Nephron (organoid): ENCODE measurements around the gene CEP78.
A peak's percentile ranks its signal among the peaks of the same experiment; 100 is the strongest.

Source experiments
- H3K27ac Mint-ChIP-seq, 3 experiments: 2 replicates each; pipeline ENCODE4 v1.8.0; 2020; ENCODE audit warnings: mixed read lengths in 3 of 3, mild to moderate bottlenecking in 2 of 3, moderate library complexity in 1 of 3
- H3K27me3 Mint-ChIP-seq: 2 replicates; pipeline ENCODE4 v1.8.0; 2021; ENCODE audit warnings: low read depth, mild to moderate bottlenecking, moderate library complexity, mixed read lengths
- H3K36me3 Mint-ChIP-seq: 2 replicates; pipeline ENCODE4 v1.8.0; 2020; ENCODE audit warnings: low read depth, mixed read lengths
- H3K4me1 Mint-ChIP-seq: 2 replicates; pipeline ENCODE4 v1.8.0; 2020; ENCODE audit warnings: mixed read lengths
- H3K4me3 Mint-ChIP-seq, 3 experiments: 2 replicates each; pipeline ENCODE4 v1.8.0; 2020; ENCODE audit warnings: mild to moderate bottlenecking in 3 of 3, mixed read lengths in 3 of 3, moderate library complexity in 2 of 3
- H3K9me3 Mint-ChIP-seq: 2 replicates; pipeline ENCODE4 v1.8.0; 2020; ENCODE audit warnings: mixed read lengths
- TF ChIP-seq, protein P1 (sequence below), 3 experiments: fragments of 200-600 bp; sonication (generic); IDR thresholded peaks; one replicate each; pipeline ENCODE4 v1.5.0; 2021; ENCODE audit warnings: antibody characterized with exemption in 3 of 3; ENCODE audit not compliant: unreplicated experiment in 3 of 3

The CEP78 gene

DNA sequence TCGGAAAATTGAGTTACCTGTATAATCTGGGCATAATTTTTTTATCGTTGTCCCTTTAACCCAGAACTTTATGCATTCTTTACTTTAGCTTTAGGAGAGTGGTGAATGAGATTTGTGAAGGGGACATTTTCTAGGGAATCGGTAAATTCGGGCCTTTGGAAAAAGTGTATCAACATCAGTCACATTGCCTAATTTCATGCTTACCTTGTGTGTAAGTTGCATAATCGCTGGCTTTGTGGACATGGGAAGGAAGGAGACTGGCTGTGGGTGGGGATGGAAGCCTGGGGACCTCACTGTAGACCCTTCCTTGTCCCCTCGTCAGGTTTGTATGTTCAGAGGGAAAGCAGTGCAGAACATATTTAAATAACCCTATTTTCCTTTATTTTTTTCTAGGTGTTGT, 64.3 kb downstream of the CEP78 start:
- Mint-ChIP-seq H3K4me1 (peaks cover 29% of the 10 kb centered on the region), H3K9me3 (no peaks in the 10 kb centered on the region), H3K4me3 (peak overlapping the region in 2 of 3 experiments; percentile 18 to 32), H3K27me3 (peaks cover 7% of the 10 kb centered on the region), H3K36me3 (peaks cover 34% of the 10 kb centered on the region), H3K27ac (no peak overlapping the region)
- TF ChIP-seq, protein P1, sequence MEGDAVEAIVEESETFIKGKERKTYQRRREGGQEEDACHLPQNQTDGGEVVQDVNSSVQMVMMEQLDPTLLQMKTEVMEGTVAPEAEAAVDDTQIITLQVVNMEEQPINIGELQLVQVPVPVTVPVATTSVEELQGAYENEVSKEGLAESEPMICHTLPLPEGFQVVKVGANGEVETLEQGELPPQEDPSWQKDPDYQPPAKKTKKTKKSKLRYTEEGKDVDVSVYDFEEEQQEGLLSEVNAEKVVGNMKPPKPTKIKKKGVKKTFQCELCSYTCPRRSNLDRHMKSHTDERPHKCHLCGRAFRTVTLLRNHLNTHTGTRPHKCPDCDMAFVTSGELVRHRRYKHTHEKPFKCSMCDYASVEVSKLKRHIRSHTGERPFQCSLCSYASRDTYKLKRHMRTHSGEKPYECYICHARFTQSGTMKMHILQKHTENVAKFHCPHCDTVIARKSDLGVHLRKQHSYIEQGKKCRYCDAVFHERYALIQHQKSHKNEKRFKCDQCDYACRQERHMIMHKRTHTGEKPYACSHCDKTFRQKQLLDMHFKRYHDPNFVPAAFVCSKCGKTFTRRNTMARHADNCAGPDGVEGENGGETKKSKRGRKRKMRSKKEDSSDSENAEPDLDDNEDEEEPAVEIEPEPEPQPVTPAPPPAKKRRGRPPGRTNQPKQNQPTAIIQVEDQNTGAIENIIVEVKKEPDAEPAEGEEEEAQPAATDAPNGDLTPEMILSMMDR (IDR thresholded peaks at IDR 0.05; ENCODE audit: unreplicated experiment in 3 of 3): no peak

DNA sequence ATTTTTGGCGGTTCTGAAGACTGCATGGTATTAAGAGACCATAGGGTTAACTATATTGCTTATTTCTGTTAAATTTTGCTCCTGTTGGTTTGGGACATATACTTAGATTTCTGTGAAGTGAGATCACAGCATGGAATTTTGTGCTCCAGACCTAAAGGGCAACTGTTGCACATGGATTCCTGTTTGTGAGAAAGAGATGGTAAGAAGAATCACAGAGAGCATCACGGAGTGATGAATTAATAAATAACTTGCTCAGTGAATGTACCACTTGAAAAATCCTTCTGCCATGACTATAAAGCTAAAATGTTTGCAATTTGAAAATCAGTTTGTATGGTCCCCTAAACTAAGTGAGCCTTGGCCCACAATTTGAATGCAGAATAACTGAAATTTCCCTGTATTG, 65.6 kb downstream of the CEP78 start:
- Mint-ChIP-seq H3K36me3 (peaks cover 46% of the 10 kb centered on the region), H3K9me3 (no peaks in the 10 kb centered on the region), H3K4me1 (peaks cover 18% of the 10 kb centered on the region), H3K27me3 (peaks cover 7% of the 10 kb centered on the region), H3K4me3 (peak overlapping the region in 2 of 3 experiments; percentile 6 to 27), H3K27ac (peak overlapping the region in 2 of 3 experiments; percentile 58 to 64)
- TF ChIP-seq, protein P1 (IDR thresholded peaks at IDR 0.05; ENCODE audit: unreplicated experiment in 3 of 3): no peak

DNA sequence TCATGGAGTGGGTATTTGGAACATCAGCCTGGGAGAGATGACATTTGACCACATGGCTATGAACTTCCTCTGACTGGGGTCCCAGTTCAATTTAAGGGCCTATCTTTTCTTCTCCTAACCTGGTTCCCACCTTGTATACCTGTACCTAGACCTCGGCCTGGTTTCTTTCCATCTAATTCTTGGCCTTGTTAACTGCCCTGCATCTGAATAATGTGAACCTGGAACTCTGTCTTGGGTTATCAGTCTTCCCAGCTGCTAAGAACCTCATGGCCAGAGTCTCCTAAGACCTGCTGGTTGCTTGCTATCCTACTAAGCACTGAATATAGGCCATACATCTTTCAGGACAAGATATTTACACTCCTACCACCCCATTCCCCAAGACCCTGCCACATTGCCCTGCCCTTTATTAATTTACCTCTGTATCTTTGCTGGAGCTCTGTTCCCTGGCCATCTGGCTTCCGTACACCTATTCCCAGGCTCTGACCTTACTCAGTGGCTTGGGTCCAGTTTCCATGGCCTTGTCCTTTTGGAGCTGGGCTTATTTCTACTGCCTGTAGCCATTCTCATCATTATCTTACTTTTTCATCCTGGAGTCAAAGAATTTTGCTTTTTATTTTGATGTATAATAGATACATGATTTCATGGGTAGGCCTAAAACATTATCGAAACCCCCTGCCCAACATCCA, 67.6 kb downstream of the CEP78 start:
- H3K9me3 Mint-ChIP-seq: no peaks in the 10 kb centered on the region
- peaks cover 7% of the 10 kb centered on the region for H3K4me1 Mint-ChIP-seq
- H3K27ac Mint-ChIP-seq: no peak overlapping the region
- TF ChIP-seq, protein P1 (IDR thresholded peaks at IDR 0.05; ENCODE audit: unreplicated experiment in 3 of 3): no peak
- H3K4me3 Mint-ChIP-seq: no peak overlapping the region
- H3K27me3 Mint-ChIP-seq: no peaks in the 10 kb centered on the region
- H3K36me3 Mint-ChIP-seq: peaks cover 63% of the 10 kb centered on the region

DNA sequence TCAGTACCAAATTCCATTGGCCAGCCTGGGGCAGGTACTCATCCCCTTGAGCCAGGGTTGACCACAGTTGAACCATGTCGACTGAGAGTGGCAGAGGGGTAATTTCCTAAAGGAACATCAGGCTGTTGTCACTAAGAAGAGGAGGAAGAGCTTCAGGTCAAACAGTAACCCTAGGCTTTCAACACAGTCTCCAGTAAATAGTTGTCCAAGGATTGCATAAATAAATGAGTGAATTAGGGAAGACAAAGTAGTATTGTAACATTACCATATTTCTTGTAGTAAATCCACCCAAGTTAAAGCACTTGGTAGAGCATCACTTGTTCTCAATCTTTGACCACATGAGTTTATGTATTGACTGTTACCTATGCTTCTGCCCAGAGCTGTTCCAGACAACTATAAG, 68.5 kb downstream of the CEP78 start:
- Mint-ChIP-seq H3K27me3 (no peaks in the 10 kb centered on the region), H3K4me3 (no peak overlapping the region), H3K27ac (no peak overlapping the region), H3K9me3 (no peaks in the 10 kb centered on the region), H3K36me3 (peaks cover 68% of the 10 kb centered on the region), H3K4me1 (no peaks in the 10 kb centered on the region)
- TF ChIP-seq, protein P1 (IDR thresholded peaks at IDR 0.05; ENCODE audit: unreplicated experiment in 3 of 3): no peak

DNA sequence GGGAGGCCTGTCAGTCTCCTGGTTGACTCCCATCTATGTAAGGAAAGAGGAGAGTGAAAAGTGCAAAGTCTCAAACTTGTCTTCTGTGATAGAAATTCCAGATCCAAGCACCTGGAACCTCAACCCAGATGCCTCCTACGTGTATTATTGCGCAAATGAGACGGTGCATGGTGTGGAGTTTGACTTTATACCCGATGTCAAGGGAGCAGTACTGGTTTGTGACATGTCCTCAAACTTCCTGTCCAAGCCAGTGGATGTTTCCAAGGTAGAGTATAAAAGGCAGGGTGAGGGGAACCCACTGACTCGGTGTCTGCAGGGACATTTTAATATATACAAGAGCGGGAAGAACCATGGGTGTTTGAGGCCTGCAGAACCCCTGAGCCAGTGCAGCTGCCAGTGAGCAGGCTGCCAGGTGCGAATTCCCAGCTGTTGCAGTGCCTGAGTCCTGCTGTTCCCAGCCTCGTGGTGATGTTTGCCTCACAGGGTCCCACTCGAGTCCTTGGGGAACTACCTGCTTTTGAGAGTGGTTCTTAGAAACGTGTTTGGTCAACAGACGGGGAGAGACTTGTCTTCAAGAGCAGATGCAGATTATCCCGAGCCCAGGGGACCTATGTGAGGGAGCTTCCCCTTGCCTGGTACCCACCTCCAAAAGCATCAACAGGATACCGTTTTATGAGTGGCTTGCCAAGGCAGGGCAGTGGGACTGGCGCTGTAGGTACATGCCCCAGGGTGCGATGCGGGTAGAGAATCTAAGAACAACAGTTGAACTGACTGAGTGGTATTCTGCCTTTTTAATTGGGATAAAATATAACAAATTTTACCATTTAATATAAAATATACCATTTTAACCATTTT, 70.6 kb downstream of the CEP78 start:
- peaks cover 74% of the 10 kb centered on the region for H3K36me3 Mint-ChIP-seq
- no peak overlapping the region for H3K27ac Mint-ChIP-seq
- no peaks in the 10 kb centered on the region for H3K9me3 Mint-ChIP-seq
- TF ChIP-seq, protein P1 (IDR thresholded peaks at IDR 0.05; ENCODE audit: unreplicated experiment in 3 of 3): no peak
- no peaks in the 10 kb centered on the region for H3K27me3 Mint-ChIP-seq
- no peak overlapping the region for H3K4me3 Mint-ChIP-seq
- H3K4me1 Mint-ChIP-seq: no peaks in the 10 kb centered on the region
